Endothelial cell of umbilical vein (primary cell): ENCODE data around the gene SLC27A4. TPM values are rescaled to one million over a fixed set of nuclear protein-coding genes. Genes with fewer than 3 reads are reported as not detected.

Source experiments
- BruUV-seq: library from RNA; stranded (reverse); fragments of 400-500 nt; replicated peaks from 2 replicates; lab custom pipeline; 2021; lab: Mats Ljungman, UMichigan
- CTCF ChIA-PET: fragments of 300-600, 350-600 bp; sonication (Branson Sonifier 250); formaldehyde crosslinking; loops from one replicate; lab custom pipeline; 2021; ENCODE audit warnings: antibody characterized with exemption, inconsistent platforms; lab: Charles Lee
- POLR2A ChIA-PET: fragments of 300-600, 350-600 bp; sonication (Branson Sonifier 250); formaldehyde crosslinking; loops from one replicate; lab custom pipeline; 2021; ENCODE audit warnings: antibody characterized with exemption, inconsistent platforms; lab: Charles Lee
- DNase-seq: peaks from one replicate; pipeline ENCODE4 v3.0.0-alpha.2; 2011; ENCODE audit warnings: low read depth, low spot score
- FAIRE-seq: peaks from 2 replicates; lab custom pipeline; 2011; peaks lifted over from hg19 to GRCh38; lab: Jason Lieb, UNC
- H2AFZ ChIP-seq: 2 replicates; pipeline ENCODE4 v1.6.0; 2012; ENCODE audit warnings: low read depth, low read length, control low read depth, inconsistent platforms
- H3K27ac ChIP-seq: 2 replicates; pipeline ENCODE4 v1.5.1; 2011; ENCODE audit warnings: low read depth, mild to moderate bottlenecking, control low read depth, low read length, moderate library complexity; ENCODE audit not compliant: insufficient read depth
- H3K27me3 ChIP-seq, 2 experiments: 2 replicates each; pipeline versions ENCODE4 v1.6.0 to v1.6.1; 2011; ENCODE audit warnings: low read length in 2 of 2, mixed read lengths in 1 of 2; ENCODE audit not compliant: control insufficient read depth in 2 of 2, insufficient read depth in 2 of 2
- H3K36me3 ChIP-seq, 2 experiments: 2 replicates in 1 of 2; 3 replicates in 1 of 2; pipeline ENCODE4 v1.5.1; 2011; ENCODE audit warnings: low read length in 2 of 2, mild to moderate bottlenecking in 1 of 2, moderate library complexity in 1 of 2; ENCODE audit not compliant: control insufficient read depth in 2 of 2, insufficient read depth in 2 of 2; ENCODE audit errors: extremely low read depth in 1 of 2
- H3K4me1 ChIP-seq: 3 replicates; pipeline ENCODE4 v1.5.1; 2011; ENCODE audit warnings: mild to moderate bottlenecking, low read length; ENCODE audit not compliant: control insufficient read depth, insufficient read depth; ENCODE audit errors: extremely low read depth
- H3K4me2 ChIP-seq: 2 replicates; pipeline ENCODE4 v1.6.1; 2011; ENCODE audit warnings: low read length, control low read depth, mixed read lengths; ENCODE audit not compliant: insufficient read depth
- H3K4me3 ChIP-seq, 3 experiments: fragments of 200-600 bp in 1 of 3; sonication (generic), shearing (Covaris generic) in 1 of 3; replicated peaks in 1 of 3; 2 replicates each; pipeline ENCODE4 v1.5.1; 2011 to 2016; ENCODE audit warnings: control low read depth in 3 of 3, low read length in 3 of 3, mild to moderate bottlenecking in 2 of 3, inconsistent platforms in 1 of 3, low read depth in 1 of 3, moderate library complexity in 1 of 3; ENCODE audit not compliant: insufficient read depth in 1 of 3
- H3K79me2 ChIP-seq: 2 replicates; pipeline ENCODE4 v1.6.0; 2012; ENCODE audit warnings: low read length, inconsistent platforms; ENCODE audit not compliant: control insufficient read depth, insufficient read depth
- H3K9ac ChIP-seq: replicated peaks from 2 replicates; pipeline ENCODE3; 2011; ENCODE audit warnings: low read length, control low read depth; ENCODE audit not compliant: insufficient read depth; ENCODE audit errors: extremely low read depth
- H3K9me1 ChIP-seq: replicated peaks from 3 replicates; pipeline ENCODE4 v1.6.0; 2011; ENCODE audit warnings: mild to moderate bottlenecking, low read length; ENCODE audit not compliant: control insufficient read depth, insufficient read depth; ENCODE audit errors: extremely low read depth
- H3K9me3 ChIP-seq: replicated peaks from 2 replicates; pipeline ENCODE4 v1.5.1; 2012; ENCODE audit warnings: low read length, inconsistent platforms; ENCODE audit not compliant: control insufficient read depth, insufficient read depth
- H4K20me1 ChIP-seq: replicated peaks from 2 replicates; pipeline ENCODE3; 2011; ENCODE audit warnings: mild to moderate bottlenecking, low read length; ENCODE audit not compliant: control insufficient read depth, insufficient read depth; ENCODE audit errors: extremely low read depth
- EZH2 ChIP-seq: IDR thresholded peaks from 2 replicates; pipeline ENCODE4 v1.6.1; 2012; ENCODE audit warnings: borderline replicate concordance, low read depth, mild to moderate bottlenecking, moderate library complexity, low read length, inconsistent platforms; ENCODE audit not compliant: severe bottlenecking
- FOS ChIP-seq: IDR thresholded peaks from 2 replicates; pipeline ENCODE4 v1.6.1; 2011; ENCODE audit warnings: mild to moderate bottlenecking, low read length, moderate library complexity, borderline replicate concordance; ENCODE audit not compliant: insufficient read depth
- GATA2 ChIP-seq: IDR thresholded peaks from 2 replicates; pipeline ENCODE4 v1.7.0; 2011; ENCODE audit warnings: low read depth, mild to moderate bottlenecking, moderate library complexity, mixed read lengths, low read length; ENCODE audit not compliant: insufficient read length, insufficient read depth
- JUN ChIP-seq: IDR thresholded peaks from 2 replicates; pipeline ENCODE4 v1.6.1; 2011; ENCODE audit warnings: borderline replicate concordance, low read depth; ENCODE audit not compliant: insufficient read length, insufficient read depth
- MYC ChIP-seq: IDR thresholded peaks from one replicate; pipeline ENCODE4 v1.6.1; 2011; ENCODE audit warnings: mild to moderate bottlenecking, low read depth, low read length
- POLR2A ChIP-seq: IDR thresholded peaks from 2 replicates; pipeline ENCODE4 v1.6.1; 2012; ENCODE audit warnings: low read depth, mild to moderate bottlenecking, control low read depth, low read length
- POLR2AphosphoS5 ChIP-seq: IDR thresholded peaks from 2 replicates; pipeline ENCODE4 v1.6.1; 2012; ENCODE audit warnings: low read depth, mild to moderate bottlenecking, control low read depth, low read length, moderate library complexity; ENCODE audit not compliant: insufficient read depth
- dilution Hi-C: fragments of 300-500 bp; cut with MboI; formaldehyde crosslinking; loops from one replicate; pipeline ENCODE4 v1.15.0; 2019; ENCODE audit warnings: low sequenced_read_pairs; ENCODE audit not compliant: extremely low pct_ligation_motif_present
- intact Hi-C: fragments of 100-400 bp; cut with micrococcal nuclease; formaldehyde crosslinking; loops from one replicate; pipeline ENCODE4 v1.10.0; 2022
- polyA plus RNA-seq, 4 experiments: library from polyadenylated mRNA; depleted of rRNA in 3 of 4; stranded (reverse) in 3 of 4; unstranded in 1 of 4; fragments of >200 nt; gene quantifications; 2 replicates each; pipeline versions ENCODE4 v1.2.1 to v1.2.3, GENCODE V29; 2011 to 2012; ENCODE audit warnings: missing spikeins in 1 of 4
- total RNA-seq: library from RNA; stranded (reverse); gene quantifications from 2 replicates; pipeline ENCODE4 v1.2.3, GENCODE V29; 2021
- TF ChIP-seq, protein P1 (sequence below), 2 donors: IDR thresholded peaks; 1 replicate in 1 of 2; 2 replicates in 1 of 2; pipeline ENCODE4 v1.5.1; 2011; ENCODE audit warnings: low read length in 2 of 2, mild to moderate bottlenecking in 2 of 2, moderate library complexity in 2 of 2, control low read depth in 1 of 2, inconsistent platforms in 1 of 2, low read depth in 1 of 2; ENCODE audit not compliant: insufficient read depth in 1 of 2; ENCODE audit errors: extremely low read depth in 1 of 2
- TF ChIP-seq, protein P2 (sequence below): IDR thresholded peaks from 2 replicates; pipeline ENCODE4 v1.6.1; 2011; ENCODE audit not compliant: insufficient read depth, insufficient read length

The SLC27A4 gene
- total and polyA plus RNA-seq, 2 donors (not counting 3 experiments of a cell fraction or from before 2014, with no cell fraction given): 29.9 to 35.0 TPM

DNA sequence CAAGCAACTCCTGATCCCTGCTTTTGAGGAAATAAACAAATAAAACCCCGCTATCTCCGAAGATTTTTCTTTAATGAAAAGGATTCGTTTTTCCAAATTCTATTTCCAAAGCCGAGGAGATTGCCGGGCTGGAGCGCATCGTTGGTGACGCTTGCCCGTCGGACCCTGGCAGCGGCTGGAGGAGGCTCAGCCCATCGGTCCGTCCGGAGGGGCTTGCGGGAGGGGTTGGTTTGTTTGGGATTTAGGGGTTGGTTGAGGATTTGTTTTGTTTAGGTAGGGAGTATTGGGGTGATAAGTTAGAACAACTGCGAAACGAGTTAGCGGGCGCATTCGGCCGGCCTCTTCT lies 51.6 kb downstream of the SLC27A4 start:
- no peak overlapping the region for H3K4me3 ChIP-seq
- FAIRE-seq (no peak), DNase-seq (no peak)
- H3K9me1 ChIP-seq: no peaks in the 10 kb centered on the region
- no peak overlapping the region for H3K9ac ChIP-seq
- no peaks in the 10 kb centered on the region for H4K20me1 ChIP-seq
- TF ChIP-seq POLR2AphosphoS5: no peak
- TF ChIP-seq, protein P1, sequence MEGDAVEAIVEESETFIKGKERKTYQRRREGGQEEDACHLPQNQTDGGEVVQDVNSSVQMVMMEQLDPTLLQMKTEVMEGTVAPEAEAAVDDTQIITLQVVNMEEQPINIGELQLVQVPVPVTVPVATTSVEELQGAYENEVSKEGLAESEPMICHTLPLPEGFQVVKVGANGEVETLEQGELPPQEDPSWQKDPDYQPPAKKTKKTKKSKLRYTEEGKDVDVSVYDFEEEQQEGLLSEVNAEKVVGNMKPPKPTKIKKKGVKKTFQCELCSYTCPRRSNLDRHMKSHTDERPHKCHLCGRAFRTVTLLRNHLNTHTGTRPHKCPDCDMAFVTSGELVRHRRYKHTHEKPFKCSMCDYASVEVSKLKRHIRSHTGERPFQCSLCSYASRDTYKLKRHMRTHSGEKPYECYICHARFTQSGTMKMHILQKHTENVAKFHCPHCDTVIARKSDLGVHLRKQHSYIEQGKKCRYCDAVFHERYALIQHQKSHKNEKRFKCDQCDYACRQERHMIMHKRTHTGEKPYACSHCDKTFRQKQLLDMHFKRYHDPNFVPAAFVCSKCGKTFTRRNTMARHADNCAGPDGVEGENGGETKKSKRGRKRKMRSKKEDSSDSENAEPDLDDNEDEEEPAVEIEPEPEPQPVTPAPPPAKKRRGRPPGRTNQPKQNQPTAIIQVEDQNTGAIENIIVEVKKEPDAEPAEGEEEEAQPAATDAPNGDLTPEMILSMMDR (IDR thresholded peaks at IDR 0.05; ENCODE audit: extremely low read depth in 1 of 2, insufficient read depth in 1 of 2, low read depth in 1 of 2, low read length in 2 of 2): no peak
- dilution Hi-C loops (no loop called here), intact Hi-C loops (no loop called here)
- no peaks in the 10 kb centered on the region for H3K79me2 ChIP-seq
- no TSS peak for BruUV-seq
- no peak overlapping the region for H3K27ac ChIP-seq
- ChIA-PET POLR2A (no interaction called here), CTCF (no interaction called here)
- H3K4me1 ChIP-seq: peaks cover 2% of the 10 kb centered on the region
- no peaks in the 10 kb centered on the region for H3K27me3 ChIP-seq
- no peak overlapping the region for H2AFZ ChIP-seq
- peaks cover 2 to 21% of the 10 kb centered on the region in 2 experiments for H3K36me3 ChIP-seq
- H3K9me3 ChIP-seq: no peaks in the 10 kb centered on the region
- no peak overlapping the region for H3K4me2 ChIP-seq

DNA sequence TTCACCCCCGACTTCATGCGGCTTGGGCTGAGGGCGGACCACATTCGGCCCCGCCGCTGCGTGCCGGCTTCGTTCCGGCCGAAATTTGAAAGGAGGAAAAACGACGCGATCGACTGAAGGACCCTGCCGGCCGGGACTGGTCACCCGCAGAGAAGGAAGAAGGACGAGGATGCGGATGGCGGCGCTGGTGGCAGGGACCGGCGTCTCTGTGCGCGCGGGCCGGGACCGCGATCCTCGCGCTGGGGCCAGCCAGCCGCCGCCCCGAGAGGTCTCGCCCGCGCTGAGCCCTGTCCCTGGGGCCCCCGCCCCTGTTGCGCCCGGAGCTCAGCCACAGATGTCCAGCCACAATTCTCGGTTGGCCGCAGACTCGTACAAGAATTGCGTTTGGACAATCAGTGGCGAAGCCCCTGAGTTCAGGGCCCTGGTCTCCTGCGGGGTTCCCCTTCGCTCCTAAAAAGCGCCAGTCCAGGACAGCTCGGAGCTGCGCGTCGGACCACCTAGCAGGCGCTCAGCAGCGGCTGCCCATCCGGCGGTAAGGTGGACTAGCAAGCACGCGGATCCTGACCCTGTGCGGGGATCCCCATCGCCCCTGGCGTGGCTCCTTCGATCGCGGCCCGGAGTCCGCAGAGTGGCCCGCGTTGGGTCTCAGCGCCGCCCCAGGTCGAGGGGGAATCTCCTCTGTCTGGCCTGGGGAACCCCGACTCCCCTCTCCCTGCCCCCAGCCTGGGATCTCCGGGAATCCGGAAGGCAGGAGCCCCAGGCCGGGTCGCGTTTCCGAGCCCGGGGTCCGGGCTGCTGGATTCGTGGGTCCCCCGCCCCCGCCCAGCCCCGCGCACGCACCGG lies 52.2 kb downstream of the SLC27A4 start:
- no peak for FAIRE-seq
- no peak overlapping the region for H3K4me3 ChIP-seq
- H3K4me1 ChIP-seq: peaks cover 5% of the 10 kb centered on the region
- ChIA-PET CTCF (no interaction called here), POLR2A (no interaction called here)
- no peaks in the 10 kb centered on the region for H3K79me2 ChIP-seq
- peaks cover 2 to 18% of the 10 kb centered on the region in 2 experiments for H3K36me3 ChIP-seq
- no peaks in the 10 kb centered on the region for H3K9me1 ChIP-seq
- no peak overlapping the region for H3K9ac ChIP-seq
- no peak overlapping the region for H3K4me2 ChIP-seq
- no peaks in the 10 kb centered on the region for H3K9me3 ChIP-seq
- TF ChIP-seq, protein P1 (IDR thresholded peaks at IDR 0.05; ENCODE audit: extremely low read depth in 1 of 2, insufficient read depth in 1 of 2, low read depth in 1 of 2, low read length in 2 of 2): no peak
- TF ChIP-seq EZH2: no peak
- TF ChIP-seq MYC: no peak
- no peak for TF ChIP-seq POLR2AphosphoS5
- TF ChIP-seq JUN: no peak
- TF ChIP-seq POLR2A: no peak
- TF ChIP-seq, protein P2, sequence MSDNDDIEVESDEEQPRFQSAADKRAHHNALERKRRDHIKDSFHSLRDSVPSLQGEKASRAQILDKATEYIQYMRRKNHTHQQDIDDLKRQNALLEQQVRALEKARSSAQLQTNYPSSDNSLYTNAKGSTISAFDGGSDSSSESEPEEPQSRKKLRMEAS: no peak
- no peak for TF ChIP-seq GATA2
- TF ChIP-seq FOS: no peak
- no TSS peak for BruUV-seq
- no peak for DNase-seq
- H3K27ac ChIP-seq: no peak overlapping the region
- intact Hi-C loops: no loop called here
- H4K20me1 ChIP-seq: no peaks in the 10 kb centered on the region
- H3K27me3 ChIP-seq: no peaks in the 10 kb centered on the region
- dilution Hi-C loops: no loop called here
- no peak overlapping the region for H2AFZ ChIP-seq
